ENCODE measurements around the gene C17orf67. TPM values are rescaled to one million over a fixed set of nuclear protein-coding genes. Genes with fewer than 3 reads are reported as not detected.
A peak's percentile ranks its signal among the peaks of the same experiment; 100 is the strongest.

Gene C17orf67
- total and polyA plus RNA-seq, 2 of the 13 experiments (the other 11 are each of a cell fraction or from before 2014, with no cell fraction given) = 0.41 to 0.86 TPM

- no peak for TF ChIP-seq AGO1 (IDR thresholded peaks at IDR 0.05; ENCODE audit: low read depth, low read length, poor library complexity, severe bottlenecking)
- TF ChIP-seq, protein P1, sequence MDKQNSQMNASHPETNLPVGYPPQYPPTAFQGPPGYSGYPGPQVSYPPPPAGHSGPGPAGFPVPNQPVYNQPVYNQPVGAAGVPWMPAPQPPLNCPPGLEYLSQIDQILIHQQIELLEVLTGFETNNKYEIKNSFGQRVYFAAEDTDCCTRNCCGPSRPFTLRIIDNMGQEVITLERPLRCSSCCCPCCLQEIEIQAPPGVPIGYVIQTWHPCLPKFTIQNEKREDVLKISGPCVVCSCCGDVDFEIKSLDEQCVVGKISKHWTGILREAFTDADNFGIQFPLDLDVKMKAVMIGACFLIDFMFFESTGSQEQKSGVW (CRISPR knock-in tag; IDR thresholded peaks at IDR 0.05; ENCODE audit: borderline replicate concordance) = no peak
- no peak for TF ChIP-seq ZNF337 (CRISPR knock-in tag; IDR thresholded peaks at IDR 0.05; ENCODE audit: borderline replicate concordance, low read depth)
- TF ChIP-seq ZBTB7A (CRISPR knock-in tag; IDR thresholded peaks at IDR 0.05) = no peak
- TF ChIP-seq ZNF747 (CRISPR knock-in tag; IDR thresholded peaks at IDR 0.05; ENCODE audit: borderline replicate concordance) = 0 out of 2 replicates have a peak, but pooled peaks have one; percentile 22
- TF ChIP-seq ZNF343 (CRISPR knock-in tag; IDR thresholded peaks at IDR 0.05) = no peak
- no peak for TF ChIP-seq KAT7 (CRISPR knock-in tag; IDR thresholded peaks at IDR 0.05; ENCODE audit: borderline replicate concordance)
- TF ChIP-seq, protein P2, sequence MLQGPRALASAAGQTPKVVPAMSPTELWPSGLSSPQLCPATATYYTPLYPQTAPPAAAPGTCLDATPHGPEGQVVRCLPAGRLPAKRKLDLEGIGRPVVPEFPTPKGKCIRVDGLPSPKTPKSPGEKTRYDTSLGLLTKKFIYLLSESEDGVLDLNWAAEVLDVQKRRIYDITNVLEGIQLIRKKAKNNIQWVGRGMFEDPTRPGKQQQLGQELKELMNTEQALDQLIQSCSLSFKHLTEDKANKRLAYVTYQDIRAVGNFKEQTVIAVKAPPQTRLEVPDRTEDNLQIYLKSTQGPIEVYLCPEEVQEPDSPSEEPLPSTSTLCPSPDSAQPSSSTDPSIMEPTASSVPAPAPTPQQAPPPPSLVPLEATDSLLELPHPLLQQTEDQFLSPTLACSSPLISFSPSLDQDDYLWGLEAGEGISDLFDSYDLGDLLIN (CRISPR knock-in tag; IDR thresholded peaks at IDR 0.05; ENCODE audit: borderline replicate concordance) = no peak
- no peak for TF ChIP-seq EHMT2 (IDR thresholded peaks at IDR 0.05; ENCODE audit: borderline replicate concordance, low read depth, low read length)
- TF ChIP-seq ZNF761 (CRISPR knock-in tag; conservative IDR thresholded peaks at IDR 0.05) = 0 out of 2 replicates have a peak, but pooled peaks have one; percentile 71
- TF ChIP-seq HOXA7 (CRISPR knock-in tag; IDR thresholded peaks at IDR 0.05) = no peak
- no peak for TF ChIP-seq TRIM22 (IDR thresholded peaks at IDR 0.05)
- no peak for TF ChIP-seq ZMAT3 (CRISPR knock-in tag; conservative IDR thresholded peaks at IDR 0.05)
- no peak for TF ChIP-seq ZSCAN21 (CRISPR knock-in tag; IDR thresholded peaks at IDR 0.05; ENCODE audit: borderline replicate concordance)
- TF ChIP-seq RFXAP (CRISPR knock-in tag; IDR thresholded peaks at IDR 0.05; ENCODE audit: borderline replicate concordance) = no peak
- TF ChIP-seq ZNF800 (CRISPR knock-in tag; IDR thresholded peaks at IDR 0.05) = no peak
- TF ChIP-seq, protein P3, sequence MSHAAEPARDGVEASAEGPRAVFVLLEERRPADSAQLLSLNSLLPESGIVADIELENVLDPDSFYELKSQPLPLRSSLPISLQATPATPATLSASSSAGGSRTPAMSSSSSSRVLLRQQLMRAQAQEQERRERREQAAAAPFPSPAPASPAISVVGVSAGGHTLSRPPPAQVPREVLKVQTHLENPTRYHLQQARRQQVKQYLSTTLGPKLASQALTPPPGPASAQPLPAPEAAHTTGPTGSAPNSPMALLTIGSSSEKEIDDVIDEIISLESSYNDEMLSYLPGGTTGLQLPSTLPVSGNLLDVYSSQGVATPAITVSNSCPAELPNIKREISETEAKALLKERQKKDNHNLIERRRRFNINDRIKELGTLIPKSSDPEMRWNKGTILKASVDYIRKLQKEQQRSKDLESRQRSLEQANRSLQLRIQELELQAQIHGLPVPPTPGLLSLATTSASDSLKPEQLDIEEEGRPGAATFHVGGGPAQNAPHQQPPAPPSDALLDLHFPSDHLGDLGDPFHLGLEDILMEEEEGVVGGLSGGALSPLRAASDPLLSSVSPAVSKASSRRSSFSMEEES (CRISPR knock-in tag; IDR thresholded peaks at IDR 0.05) = peak; percentile 63; the same call in 1 of the 2 replicates
- TF ChIP-seq SETDB1 (CRISPR knock-in tag; IDR thresholded peaks at IDR 0.05; ENCODE audit: borderline replicate concordance) = no peak
- no peak for TF ChIP-seq ZNF546 (CRISPR knock-in tag; conservative IDR thresholded peaks at IDR 0.05)
- no peak for TF ChIP-seq ZNF17 (CRISPR knock-in tag; IDR thresholded peaks at IDR 0.05)
- TF ChIP-seq MZF1 (CRISPR knock-in tag; IDR thresholded peaks at IDR 0.05; ENCODE audit: borderline replicate concordance) = no peak
- TF ChIP-seq NONO (IDR thresholded peaks at IDR 0.05) = no peak
- TF ChIP-seq NONO (CRISPR knock-in tag; conservative IDR thresholded peaks at IDR 0.05) = no peak
- TF ChIP-seq RFX1 (IDR thresholded peaks at IDR 0.05) = no peak
Measured at GRCh38 chr17:56819431-56820145, 14.1 kb downstream of the C17orf67 start (continued).
